Subcutaneous adipose tissue (tissue), 4 donors: ENCODE results near the gene AUTS2. TPM values are rescaled to one million over a fixed set of nuclear protein-coding genes. Genes with fewer than 3 reads are reported as not detected.

Experiments used
- CTCF ChIP-seq: fragments of 450-650 bp; IDR thresholded peaks from one replicate; pipeline ENCODE4 v1.5.1; 2016; ENCODE audit warnings: low read depth, mild to moderate bottlenecking, control low read depth, antibody characterized with exemption, moderate library complexity
- total RNA-seq, 4 donors: library from RNA; depleted of rRNA; stranded (reverse); fragments of >200 nt; gene quantifications; one replicate each; pipeline ENCODE4 v1.1.0, GENCODE V29; 2016

AUTS2 gene
- total RNA-seq, 4 donors from 2014 or later, result 22.4 to 46.9 (median 27.4) TPM

DNA sequence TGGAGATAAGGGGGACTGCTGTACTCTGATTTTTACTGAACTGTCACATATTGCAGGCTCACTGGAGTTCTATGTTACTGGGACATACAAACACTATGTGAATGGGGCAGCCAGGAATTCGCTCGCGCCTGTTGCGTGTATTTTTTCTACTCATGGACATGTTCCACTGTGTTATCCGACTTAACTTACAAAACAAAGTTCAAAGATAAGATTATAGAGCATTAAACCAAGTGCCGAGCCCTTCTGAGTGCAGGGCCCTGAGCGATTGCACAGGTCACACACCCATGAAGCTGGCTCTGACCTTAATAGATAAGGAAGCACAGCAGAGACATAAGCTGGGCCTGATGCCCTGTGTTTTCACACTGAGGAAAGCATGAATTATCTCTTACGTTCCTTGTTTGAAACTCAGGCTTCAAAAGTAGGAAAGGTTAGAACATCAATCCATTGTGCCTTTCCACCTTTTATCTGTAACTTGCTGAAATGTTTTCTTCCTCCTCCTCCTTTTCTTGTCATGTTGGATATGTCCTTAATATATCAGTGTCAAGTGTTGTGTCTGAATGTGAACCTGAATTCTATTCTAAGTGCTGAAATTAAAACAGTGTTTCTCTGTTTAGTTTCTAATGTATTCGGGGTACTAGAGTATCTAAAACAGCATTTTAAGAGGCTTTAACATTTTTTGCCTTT lies 273.8 kb downstream of the AUTS2 start:
- TF ChIP-seq CTCF, result no peak

GRCh38 chr7:69873512-69873911 lies 275.2 kb downstream of the AUTS2 start:
- no peak for TF ChIP-seq CTCF

- no peak for TF ChIP-seq CTCF
Measured at GRCh38 chr7:69878015-69878414, 279.7 kb downstream of the AUTS2 start.

- TF ChIP-seq CTCF, result no peak
Measured at GRCh38 chr7:69878591-69878990, 280.3 kb downstream of the AUTS2 start.

DNA sequence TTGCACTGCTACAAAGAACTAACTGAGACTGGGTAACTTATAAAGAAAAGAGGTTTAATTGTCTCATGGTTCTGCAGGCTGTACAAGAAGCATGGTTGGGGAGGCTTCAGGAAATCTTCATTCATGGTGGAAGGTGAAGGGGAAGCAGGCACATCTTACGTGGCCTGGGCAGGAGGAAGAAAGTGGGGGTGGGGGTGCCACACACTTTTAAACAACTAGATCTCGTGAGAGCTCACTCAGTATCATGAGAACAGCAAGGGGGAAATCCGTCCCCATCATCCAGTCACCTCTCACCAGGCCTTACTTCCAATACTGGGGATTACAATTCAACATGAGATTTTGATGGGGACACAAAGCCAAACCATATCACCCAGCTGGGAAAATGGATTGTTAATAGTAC lies 281.7 kb downstream of the AUTS2 start:
- no peak for TF ChIP-seq CTCF

DNA sequence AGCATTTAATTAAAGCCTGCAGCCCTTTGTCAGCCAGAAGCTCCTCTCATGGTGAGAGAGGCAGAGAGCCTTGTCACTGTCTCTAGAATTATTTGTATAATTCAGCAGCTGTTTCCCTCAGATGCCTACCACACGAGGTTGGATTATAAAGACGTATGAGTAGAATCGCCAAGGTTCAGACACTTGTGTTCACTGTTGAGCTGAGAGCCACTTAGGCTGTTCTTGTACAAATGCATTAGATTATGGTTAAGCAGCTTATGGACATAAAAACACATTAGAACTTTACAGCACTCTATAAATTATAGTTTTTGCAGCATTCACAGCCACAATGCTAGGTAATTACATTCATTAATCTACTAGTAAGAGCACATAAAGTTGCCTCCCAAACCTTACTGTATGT lies 282.6 kb downstream of the AUTS2 start:
- TF ChIP-seq CTCF, result no peak

GRCh38 chr7:69882269-69882668 lies 284.0 kb downstream of the AUTS2 start:
- TF ChIP-seq CTCF, result no peak
